ENCODE measurements around the gene MXRA7. TPM values are rescaled to one million over a fixed set of nuclear protein-coding genes. Genes with fewer than 3 reads are reported as not detected.
A peak's percentile ranks its signal among the peaks of the same experiment; 100 is the strongest.
"Not testable (repeated sequence)": the region's sequence is repeated elsewhere in the genome, so short reads cannot be mapped to it uniquely, and the experiment has no call there.

MXRA7 gene
- polyA plus RNA-seq, 1 experiment: 300 TPM

GRCh38 chr17:76702941-76703637, 7.7 kb downstream of the MXRA7 start:
- Histone ChIP-seq H3K27me3 (ENCODE audit: control insufficient read depth, insufficient read depth, low read length) (no peaks in the 10 kb centered on the region), H3K36me3 (ENCODE audit: control insufficient read depth, insufficient read depth, low read length) (peaks cover 2% of the 10 kb centered on the region; the same call in 1 of the 2 replicates), H3K4me3 (ENCODE audit: low read depth, low read length) (no peak overlapping the region)
- DNase-seq (ENCODE audit: low read depth): no peak
- ChIA-PET CTCF (interaction anchor here (0.6 to 1.7 kb wide), 2 partner anchors 22 to 180 kb away, joined by 3 to 6 read pairs; no protein-coding TSS in a partner anchor), POLR2A (no interaction called here)
- no peak for TF ChIP-seq CTCF (IDR thresholded peaks at IDR 0.05; ENCODE audit: insufficient read depth, low read depth, low read length)

- H3K27me3 ChIP-seq (ENCODE audit: control insufficient read depth, insufficient read depth, low read length): no peaks in the 10 kb centered on the region
- H3K36me3 ChIP-seq (ENCODE audit: control insufficient read depth, insufficient read depth, low read length): peaks cover 2% of the 10 kb centered on the region; the same call in 1 of the 2 replicates
- ChIA-PET POLR2A (interaction anchor here (1.5 kb wide), 1 partner anchor 7 kb away, joined by 6 read pairs; no protein-coding TSS in a partner anchor), CTCF (interaction anchor here (0.6 to 1.7 kb wide), 5 partner anchors 8 to 367 kb away, joined by 3 to 6 read pairs (median 3); partner anchors contain the start of genes AANAT and MXRA7)
- no peak for DNase-seq (ENCODE audit: low read depth)
- no peak overlapping the region for H3K4me3 ChIP-seq (ENCODE audit: low read depth, low read length)
- no peak for TF ChIP-seq CTCF (IDR thresholded peaks at IDR 0.05; ENCODE audit: insufficient read depth, low read depth, low read length)
Measured at GRCh38 chr17:76702076-76702475, 8.7 kb downstream of the MXRA7 start.

GRCh38 chr17:76701471-76701967, 9.2 kb downstream of the MXRA7 start:
- ChIA-PET POLR2A (interaction anchor here (1.5 kb wide), 1 partner anchor 8 kb away, joined by 6 read pairs; no protein-coding TSS in a partner anchor), CTCF (interaction anchor here (0.9 to 1.7 kb wide), 4 partner anchors 9 to 234 kb away, joined by 3 to 6 read pairs (median 4); partner anchors contain the start of genes AANAT and MXRA7)
- no peak for TF ChIP-seq CTCF (IDR thresholded peaks at IDR 0.05; ENCODE audit: insufficient read depth, low read depth, low read length)
- peaks cover 2% of the 10 kb centered on the region for H3K36me3 ChIP-seq (ENCODE audit: control insufficient read depth, insufficient read depth, low read length)
- DNase-seq (ENCODE audit: low read depth): no peak
- H3K27me3 ChIP-seq (ENCODE audit: control insufficient read depth, insufficient read depth, low read length): no peaks in the 10 kb centered on the region
- H3K4me3 ChIP-seq (ENCODE audit: low read depth, low read length): no peak overlapping the region

- peak; percentile 70 for DNase-seq (ENCODE audit: low read depth)
- Histone ChIP-seq H3K4me3 (ENCODE audit: low read depth, low read length) (peak overlapping the region; percentile 34), H3K27me3 (ENCODE audit: control insufficient read depth, insufficient read depth, low read length) (no peaks in the 10 kb centered on the region), H3K36me3 (ENCODE audit: control insufficient read depth, insufficient read depth, low read length) (peaks cover 2% of the 10 kb centered on the region)
- TF ChIP-seq CTCF (IDR thresholded peaks at IDR 0.05; ENCODE audit: insufficient read depth, low read depth, low read length): no peak
- CTCF ChIA-PET: interaction anchor here (1.7 kb wide), 1 partner anchor 10 kb away, joined by 6 read pairs; the partner anchor contains the start of gene MXRA7
- POLR2A ChIA-PET: interaction anchor here (1.5 kb wide), 1 partner anchor 9 kb away, joined by 6 read pairs; no protein-coding TSS in a partner anchor
Measured at GRCh38 chr17:76700617-76701470, 9.9 kb downstream of the MXRA7 start.

GRCh38 chr17:76700270-76700616, 10.5 kb downstream of the MXRA7 start:
- no peak for DNase-seq (ENCODE audit: low read depth)
- no peak for TF ChIP-seq CTCF (IDR thresholded peaks at IDR 0.05; ENCODE audit: insufficient read depth, low read depth, low read length)
- ChIA-PET POLR2A (no interaction called here), CTCF (no interaction called here)
- peaks cover 6% of the 10 kb centered on the region for H3K36me3 ChIP-seq (ENCODE audit: control insufficient read depth, insufficient read depth, low read length)
- no peaks in the 10 kb centered on the region for H3K27me3 ChIP-seq (ENCODE audit: control insufficient read depth, insufficient read depth, low read length)
- H3K4me3 ChIP-seq (ENCODE audit: low read depth, low read length): no peak overlapping the region; the same call in 1 of the 2 replicates

GRCh38 chr17:76698466-76698977, 12.2 kb downstream of the MXRA7 start:
- DNase-seq (ENCODE audit: low read depth); H3K4me3 ChIP-seq (ENCODE audit: low read depth, low read length); H3K36me3 ChIP-seq (ENCODE audit: control insufficient read depth, insufficient read depth, low read length); H3K27me3 ChIP-seq (ENCODE audit: control insufficient read depth, insufficient read depth, low read length); POLR2A ChIA-PET: not testable (repeated sequence)
- CTCF ChIA-PET: interaction anchor here (1.9 kb wide), 1 partner anchor 17 kb away, joined by 11 read pairs; no protein-coding TSS in a partner anchor

Data from BJ (cell line).